HG03039 (cell line): ENCODE measurements around the gene MUC5B.
"Not testable (repeated sequence)": the region's sequence is repeated elsewhere in the genome, so short reads cannot be mapped to it uniquely, and the experiment has no call there.

Experiments
- ATAC-seq: cut with Tn5 transposase; IDR thresholded peaks from one replicate; pipeline ENCODE4 v1.9.1; 2021; ENCODE audit warnings: mild to moderate bottlenecking, moderate library complexity; ENCODE audit not compliant: unreplicated experiment

The MUC5B gene

DNA sequence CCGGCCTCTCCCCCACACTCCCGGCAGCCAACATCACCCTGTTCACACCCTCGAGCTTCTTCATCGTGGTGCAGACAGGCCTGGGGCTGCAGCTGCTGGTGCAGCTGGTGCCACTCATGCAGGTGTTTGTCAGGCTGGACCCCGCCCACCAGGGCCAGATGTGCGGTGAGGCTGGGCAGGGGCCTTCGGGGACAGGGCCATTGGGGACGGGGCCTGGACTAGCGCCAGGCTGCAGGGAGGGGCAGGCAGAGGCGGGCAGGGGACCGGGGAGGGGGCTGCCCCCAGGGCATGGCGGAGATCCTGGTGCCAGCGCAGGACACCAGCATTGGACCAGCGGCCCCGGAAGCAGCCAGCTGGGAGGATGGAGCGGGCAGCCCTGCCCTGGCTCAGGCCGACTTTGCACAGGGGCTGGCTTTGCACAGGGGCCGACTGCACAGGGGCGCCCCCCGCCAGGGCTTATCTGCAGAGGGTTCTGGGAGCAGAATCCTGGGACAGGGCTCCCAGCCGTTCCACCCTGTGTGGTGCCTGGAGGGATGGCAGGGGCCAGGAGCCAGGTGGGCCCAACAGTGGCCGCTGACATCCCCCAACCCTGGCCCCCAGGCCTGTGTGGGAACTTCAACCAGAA lies 8.6 kb downstream of the MUC5B start:
- ATAC-seq: no peak

DNA sequence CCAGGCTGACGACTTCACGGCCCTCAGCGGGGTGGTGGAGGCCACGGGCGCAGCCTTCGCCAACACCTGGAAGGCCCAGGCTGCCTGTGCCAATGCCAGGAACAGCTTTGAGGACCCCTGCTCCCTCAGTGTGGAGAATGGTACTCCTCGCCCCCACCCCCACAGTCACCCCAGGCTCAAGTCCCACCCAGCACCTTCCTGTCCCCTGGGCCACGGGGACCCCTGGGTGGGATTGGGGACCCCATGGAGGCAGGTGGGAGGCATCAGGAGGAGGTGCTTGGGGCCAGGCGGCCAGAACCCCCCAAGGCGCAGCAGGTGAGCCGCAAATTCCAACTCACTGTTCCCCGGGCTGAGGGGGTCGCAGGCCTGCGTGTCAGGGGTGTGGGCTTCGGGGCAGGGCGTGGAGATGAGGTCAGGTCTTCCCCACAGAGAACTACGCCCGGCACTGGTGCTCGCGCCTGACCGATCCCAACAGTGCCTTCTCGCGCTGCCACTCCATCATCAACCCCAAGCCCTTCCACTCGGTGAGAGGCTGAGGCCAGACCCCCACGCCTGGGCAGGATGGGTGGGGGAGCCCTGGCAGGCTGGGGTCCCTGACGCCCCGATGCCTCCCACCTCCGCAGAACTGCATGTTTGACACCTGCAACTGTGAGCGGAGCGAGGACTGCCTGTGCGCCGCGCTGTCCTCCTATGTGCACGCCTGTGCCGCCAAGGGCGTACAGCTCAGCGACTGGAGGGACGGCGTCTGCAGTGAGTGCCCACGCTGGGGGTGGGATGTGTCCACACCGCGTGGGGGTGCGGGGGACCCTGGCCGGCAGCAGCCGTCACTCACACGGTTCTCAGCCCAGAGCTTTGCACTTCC lies 9.4 kb downstream of the MUC5B start:
- no peak for ATAC-seq

DNA sequence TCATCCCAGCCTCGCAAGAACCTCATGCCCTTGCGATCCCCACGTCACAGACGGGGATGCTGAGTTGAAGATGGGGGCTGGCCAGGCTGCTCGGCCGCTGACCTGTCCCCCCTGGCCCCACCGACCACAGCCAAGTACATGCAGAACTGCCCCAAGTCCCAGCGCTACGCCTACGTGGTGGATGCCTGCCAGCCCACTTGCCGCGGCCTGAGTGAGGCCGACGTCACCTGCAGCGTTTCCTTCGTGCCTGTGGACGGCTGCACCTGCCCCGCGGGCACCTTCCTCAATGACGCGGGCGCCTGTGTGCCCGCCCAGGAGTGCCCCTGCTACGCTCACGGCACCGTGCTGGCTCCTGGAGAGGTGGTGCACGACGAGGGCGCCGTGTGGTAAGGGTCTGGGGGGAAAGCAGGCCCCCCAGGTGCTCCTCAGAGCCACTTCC lies 10.0 kb downstream of the MUC5B start:
- ATAC-seq: no peak

DNA sequence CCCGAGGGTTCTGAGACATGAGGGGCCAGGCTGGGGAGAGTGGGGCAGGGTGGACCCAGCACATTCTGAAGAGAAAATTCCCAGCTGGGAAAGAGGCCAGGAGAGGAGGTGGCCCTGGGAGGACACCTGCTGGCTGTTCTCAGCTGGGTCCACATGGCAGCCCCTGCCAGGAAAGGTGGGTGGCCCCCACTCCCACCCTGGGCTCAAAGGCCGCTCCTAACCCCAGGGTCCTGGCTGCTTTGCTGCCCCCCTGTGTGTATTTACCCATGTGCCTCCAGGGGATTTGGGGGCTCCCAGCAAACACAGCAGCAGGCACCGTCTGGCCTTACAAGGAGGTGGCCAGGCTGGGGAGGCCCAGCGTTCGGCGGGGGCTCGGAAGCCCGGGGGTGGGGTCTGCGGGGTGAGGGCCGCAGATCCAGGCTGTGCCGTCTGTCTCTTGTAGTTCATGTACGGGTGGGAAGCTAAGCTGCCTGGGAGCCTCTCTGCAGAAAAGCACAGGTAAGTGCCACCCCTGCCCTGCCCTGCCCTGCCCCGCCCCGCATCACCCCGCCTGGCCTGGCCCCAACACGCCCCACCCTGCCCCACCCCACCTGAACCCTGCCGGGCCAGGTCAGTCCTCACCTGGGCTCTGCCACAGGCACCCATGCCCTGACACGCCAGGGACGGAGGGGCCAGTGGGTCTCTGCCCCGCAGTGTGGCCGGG lies 10.6 kb downstream of the MUC5B start:
- ATAC-seq: no peak

DNA sequence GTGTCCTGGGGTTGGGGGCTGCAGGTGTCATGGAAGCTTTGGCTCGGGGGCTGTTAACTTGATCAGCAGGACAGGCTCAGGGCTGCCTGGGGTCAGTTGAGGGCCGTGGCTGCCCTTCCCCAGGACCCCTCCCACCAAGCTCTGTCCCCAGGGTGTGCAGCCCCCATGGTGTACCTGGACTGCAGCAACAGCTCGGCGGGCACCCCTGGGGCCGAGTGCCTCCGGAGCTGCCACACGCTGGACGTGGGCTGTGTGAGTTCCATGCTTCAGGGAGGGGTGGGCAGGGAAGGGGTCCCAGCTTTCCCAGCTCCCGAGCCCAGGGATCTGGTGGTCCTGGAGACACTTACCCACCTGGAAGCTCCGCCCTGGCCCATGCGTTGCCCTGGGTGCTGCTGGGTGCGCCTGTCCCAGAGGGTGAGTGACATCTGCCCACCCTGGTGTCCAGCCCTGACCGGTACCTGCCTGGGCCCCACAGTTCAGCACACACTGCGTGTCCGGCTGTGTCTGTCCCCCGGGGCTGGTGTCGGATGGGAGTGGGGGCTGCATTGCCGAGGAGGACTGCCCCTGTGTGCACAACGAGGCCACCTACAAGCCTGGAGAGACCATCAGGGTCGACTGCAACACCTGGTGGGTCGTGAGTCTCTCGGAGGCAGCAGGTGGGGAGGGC lies 11.3 kb downstream of the MUC5B start:
- no peak for ATAC-seq

DNA sequence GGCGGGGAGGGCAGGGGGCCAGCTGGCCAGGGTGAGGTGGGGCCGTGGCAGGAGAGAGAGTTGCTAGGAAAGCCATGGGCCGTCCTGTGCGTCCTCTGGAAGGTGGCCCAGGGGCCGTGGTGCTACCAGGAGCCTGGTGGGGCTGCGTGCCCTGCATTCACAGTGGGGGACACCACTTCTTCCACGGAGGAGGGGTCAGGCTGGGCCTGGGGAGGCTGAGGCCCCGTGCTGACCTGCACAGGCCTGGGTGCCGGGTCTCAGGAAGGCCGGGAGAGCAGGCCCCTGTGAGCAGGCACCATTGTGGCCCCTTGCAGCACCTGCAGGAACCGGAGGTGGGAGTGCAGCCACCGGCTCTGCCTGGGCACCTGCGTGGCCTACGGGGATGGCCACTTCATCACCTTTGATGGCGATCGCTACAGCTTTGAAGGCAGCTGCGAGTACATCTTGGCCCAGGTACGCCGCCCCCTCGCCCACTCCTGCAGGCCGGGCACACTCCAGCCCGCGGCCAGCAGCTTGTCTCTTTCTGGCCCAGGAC lies 12.0 kb downstream of the MUC5B start:
- ATAC-seq: no peak

DNA sequence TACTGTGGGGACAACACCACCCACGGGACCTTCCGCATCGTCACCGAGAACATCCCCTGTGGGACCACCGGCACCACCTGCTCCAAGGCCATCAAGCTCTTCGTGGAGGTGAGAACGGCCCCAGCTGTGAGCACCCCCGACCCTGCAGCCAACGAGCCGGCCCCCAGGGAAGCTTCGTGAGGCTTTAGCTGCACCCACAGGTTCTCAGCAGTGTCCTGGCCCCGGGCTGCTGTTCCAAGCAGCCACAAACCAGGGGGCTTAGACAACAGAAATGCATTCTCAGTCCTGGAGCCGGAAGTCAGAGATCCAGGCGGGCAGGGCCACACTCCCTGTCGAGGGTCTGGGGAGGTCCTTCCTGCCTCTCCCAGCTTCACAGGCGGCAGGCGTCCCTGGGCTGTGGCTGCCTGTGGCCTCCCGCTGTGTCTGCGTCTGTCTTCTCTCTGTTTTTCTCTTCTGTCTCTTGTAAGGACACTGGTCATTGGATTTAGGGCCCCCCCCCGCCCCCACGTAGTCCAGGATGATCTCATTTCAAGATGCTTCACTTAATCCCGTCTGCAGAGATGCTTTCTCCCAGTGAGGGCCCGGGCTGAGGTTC lies 12.5 kb downstream of the MUC5B start:
- ATAC-seq: no peak

DNA sequence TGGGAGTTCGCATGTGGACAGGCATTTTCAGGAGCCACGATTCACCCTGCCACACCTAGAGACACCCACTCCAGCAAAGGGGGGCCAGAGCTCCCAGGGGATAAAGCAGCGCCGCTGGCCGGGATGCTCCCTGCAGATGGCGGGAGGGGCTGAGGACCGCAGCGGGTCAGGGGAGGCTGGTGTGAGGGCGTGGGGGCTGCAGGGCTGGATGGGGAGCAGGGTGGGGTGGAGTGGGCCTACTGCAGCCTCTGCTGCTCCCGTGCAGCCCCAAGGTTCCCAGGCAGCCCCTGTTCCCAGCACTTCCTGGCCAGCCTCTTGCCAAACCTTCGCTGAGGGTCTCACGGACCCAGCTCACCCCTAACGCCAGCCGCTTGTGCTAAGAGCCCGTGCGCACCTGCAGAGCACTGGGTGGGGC lies 13.0 kb downstream of the MUC5B start:
- no peak for ATAC-seq

DNA sequence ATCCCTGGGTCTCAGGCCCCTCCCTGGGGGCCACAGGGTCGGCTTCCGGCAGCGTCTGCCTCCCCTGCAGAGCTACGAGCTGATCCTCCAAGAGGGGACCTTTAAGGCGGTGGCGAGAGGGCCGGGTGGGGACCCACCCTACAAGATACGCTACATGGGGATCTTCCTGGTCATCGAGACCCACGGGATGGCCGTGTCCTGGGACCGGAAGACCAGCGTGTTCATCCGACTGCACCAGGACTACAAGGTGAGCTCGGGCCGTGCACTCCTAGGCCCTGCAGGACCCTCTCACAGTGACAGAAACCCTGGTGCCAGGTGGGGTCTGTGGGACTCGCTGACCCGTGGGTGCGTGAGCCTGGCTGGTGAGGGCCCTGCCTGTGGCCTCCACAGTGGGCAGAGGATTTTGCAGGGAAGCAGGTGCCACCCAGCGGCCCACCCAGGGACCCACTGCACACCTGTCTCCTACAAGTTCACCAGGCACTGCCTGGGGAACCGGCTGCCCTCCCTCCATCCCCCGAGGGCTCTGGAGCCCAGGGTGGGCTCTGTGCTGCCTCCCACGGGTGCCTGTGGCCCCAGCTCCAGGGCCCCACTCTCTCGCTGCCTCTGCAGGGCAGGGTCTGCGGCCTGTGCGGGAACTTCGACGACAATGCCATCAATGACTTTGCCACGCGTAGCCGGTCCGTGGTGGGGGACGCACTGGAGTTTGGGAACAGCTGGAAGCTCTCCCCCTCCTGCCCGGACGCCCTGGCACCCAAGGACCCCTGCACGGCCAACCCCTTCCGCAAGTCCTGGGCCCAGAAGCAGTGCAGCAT lies 13.7 kb downstream of the MUC5B start:
- ATAC-seq: no peak

DNA sequence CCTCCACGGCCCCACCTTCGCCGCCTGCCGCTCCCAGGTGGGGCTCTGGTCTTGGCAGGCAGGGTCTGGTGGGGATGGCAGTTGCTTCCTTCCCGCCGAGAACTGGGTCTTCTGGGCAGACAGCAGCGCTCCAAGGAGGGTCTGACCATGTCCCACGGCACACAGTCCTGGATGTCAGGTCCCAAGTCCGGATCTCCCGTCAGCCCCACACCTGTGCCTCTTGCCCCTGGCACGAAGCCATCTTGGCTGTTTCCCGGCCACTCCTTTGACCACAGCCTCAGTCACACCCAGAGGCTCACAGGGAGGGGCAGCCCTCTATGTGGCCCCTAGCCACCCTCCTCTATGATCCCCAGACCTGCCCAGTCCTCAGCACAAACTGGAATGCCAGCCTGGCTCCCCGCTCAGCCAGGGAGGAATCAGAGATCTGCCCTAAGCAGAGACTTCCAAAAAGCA lies 14.3 kb downstream of the MUC5B start:
- ATAC-seq: no peak

DNA sequence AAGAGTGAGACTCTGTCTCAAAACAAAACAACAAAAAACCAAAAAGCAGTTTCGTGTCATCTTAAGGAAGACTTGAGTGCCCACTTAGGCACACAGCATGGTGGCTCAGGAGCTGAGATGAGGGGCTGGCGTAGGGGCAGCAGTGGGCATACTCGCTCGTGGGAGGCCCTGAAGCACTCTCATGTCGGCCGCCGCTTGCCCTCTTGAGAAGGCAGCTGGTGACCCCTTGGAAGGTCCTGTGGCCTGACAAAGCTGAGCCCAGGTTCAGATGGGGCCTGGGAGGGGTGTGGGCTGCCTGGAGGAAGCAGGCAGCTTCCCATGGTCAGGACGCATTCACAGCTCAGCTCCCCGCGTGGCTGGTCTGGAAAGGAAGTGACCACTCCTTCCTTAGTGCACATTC lies 15.0 kb downstream of the MUC5B start:
- ATAC-seq: no peak

DNA sequence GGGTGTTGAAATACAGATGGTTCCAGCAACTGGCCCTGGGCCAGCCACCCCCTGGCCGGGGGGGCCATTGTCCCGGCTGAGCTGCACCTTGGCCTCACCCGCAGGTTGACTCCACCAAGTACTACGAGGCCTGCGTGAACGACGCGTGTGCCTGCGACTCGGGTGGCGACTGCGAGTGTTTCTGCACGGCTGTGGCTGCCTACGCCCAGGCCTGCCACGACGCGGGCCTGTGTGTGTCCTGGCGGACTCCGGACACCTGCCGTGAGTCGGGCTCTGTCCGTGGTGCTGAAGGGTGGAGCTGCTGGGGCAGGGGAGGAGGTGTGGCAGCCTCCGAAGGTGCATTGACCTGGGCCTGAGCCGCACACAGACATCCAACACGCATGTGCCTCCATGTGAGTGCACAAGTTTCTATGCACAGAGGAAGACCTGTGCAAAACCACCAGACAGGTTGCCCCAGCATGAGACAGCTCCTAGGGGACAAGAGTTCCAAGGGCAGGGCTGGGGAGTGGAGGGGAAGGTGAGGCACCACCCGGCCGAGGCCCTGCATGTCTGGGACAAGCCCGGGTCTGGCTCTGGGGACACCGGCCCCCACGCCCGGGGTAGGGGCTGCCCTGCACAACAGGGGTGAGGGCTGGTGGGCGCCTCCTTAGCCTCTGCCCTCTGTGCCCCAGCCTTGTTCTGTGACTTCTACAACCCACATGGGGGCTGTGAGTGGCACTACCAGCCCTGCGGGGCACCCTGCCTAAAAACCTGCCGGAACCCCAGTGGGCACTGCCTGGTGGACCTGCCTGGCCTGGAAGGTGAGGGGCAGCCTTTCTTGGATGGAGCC lies 16.1 kb downstream of the MUC5B start:
- ATAC-seq: no peak

DNA sequence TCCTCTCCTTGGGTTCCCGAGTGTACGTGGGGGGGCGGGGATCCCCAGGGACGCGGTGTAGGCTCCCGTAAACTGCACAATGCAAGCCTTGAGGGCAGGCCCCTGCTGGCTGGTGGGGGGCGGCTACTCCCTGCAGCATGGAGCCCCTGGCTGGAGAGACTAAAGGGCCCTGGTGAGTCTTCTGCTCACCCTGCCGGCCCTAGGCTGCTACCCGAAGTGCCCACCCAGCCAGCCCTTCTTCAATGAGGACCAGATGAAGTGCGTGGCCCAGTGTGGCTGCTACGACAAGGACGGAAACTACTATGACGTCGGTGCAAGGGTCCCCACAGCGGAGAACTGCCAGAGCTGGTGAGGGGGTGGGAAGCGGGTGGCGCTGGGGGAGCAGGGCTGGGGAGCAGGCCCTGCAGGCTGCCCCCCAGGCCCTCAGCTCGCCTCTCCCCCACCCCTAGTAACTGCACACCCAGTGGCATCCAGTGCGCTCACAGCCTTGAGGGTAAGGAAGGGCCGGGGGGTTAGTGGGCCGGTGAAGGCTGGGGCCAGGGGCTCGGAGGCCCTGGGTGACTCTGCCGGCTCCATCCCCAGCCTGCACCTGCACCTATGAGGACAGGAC lies 16.8 kb downstream of the MUC5B start:
- no peak for ATAC-seq

DNA sequence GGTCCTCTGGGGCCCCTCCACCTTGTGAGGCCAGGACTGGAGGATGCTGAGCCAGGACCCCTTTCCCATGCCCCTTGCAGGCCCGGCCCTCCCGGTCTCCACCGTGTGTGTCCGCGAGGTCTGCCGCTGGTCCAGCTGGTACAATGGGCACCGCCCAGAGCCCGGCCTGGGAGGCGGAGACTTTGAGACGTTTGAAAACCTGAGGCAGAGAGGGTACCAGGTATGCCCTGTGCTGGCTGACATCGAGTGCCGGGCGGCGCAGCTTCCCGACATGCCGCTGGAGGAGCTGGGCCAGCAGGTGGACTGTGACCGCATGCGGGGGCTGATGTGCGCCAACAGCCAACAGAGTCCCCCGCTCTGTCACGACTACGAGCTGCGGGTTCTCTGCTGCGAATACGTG lies 17.9 kb downstream of the MUC5B start:
- no peak for ATAC-seq

DNA sequence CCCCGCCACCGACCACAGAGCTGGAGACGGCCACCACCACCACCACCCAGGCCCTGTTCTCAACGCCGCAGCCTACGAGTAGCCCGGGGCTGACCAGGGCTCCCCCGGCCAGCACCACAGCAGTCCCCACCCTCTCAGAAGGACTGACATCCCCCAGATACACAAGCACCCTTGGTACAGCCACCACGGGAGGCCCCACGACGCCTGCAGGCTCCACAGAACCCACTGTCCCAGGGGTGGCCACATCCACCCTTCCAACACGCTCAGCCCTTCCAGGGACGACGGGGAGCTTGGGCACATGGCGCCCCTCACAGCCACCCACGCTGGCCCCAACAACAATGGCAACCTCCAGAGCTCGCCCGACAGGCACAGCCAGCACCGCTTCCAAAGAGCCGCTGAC lies 18.8 kb downstream of the MUC5B start:
- ATAC-seq: no peak

DNA sequence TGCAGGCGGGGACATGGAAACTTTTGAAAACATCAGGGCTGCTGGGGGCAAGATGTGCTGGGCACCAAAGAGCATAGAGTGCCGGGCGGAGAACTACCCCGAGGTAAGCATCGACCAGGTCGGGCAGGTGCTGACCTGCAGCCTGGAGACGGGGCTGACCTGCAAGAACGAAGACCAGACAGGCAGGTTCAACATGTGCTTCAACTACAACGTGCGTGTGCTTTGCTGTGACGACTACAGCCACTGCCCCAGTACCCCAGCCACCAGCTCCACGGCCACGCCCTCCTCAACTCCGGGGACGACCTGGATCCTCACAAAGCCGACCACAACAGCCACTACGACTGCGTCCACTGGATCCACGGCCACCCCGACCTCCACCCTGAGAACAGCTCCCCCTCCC lies 19.4 kb downstream of the MUC5B start:
- ATAC-seq: no peak

DNA sequence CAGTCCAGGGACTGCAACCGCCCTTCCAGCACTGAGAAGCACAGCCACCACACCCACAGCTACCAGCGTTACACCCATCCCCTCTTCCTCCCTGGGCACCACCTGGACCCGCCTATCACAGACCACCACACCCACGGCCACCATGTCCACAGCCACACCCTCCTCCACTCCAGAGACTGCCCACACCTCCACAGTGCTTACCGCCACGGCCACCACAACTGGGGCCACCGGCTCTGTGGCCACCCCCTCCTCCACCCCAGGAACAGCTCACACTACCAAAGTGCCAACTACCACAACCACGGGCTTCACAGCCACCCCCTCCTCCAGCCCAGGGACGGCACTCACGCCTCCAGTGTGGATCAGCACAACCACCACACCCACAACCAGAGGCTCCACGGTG lies 19.9 kb downstream of the MUC5B start:
- not testable (repeated sequence) for ATAC-seq

DNA sequence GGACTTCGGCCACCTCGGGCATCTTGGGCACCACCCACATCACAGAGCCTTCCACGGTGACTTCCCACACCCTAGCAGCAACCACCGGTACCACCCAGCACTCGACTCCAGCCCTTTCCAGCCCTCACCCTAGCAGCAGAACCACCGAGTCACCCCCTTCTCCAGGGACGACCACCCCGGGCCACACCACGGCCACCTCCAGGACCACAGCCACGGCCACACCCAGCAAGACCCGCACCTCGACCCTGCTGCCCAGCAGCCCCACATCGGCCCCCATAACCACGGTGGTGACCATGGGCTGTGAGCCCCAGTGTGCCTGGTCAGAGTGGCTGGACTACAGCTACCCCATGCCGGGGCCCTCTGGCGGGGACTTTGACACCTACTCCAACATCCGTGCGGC lies 20.7 kb downstream of the MUC5B start:
- ATAC-seq: not testable (repeated sequence)
